G401 (cell line): ENCODE results near the gene ADGRB3. TPM values are rescaled to one million over a fixed set of nuclear protein-coding genes. Genes with fewer than 3 reads are reported as not detected.
"Not testable (repeated sequence)": the region's sequence is repeated elsewhere in the genome, so short reads cannot be mapped to it uniquely, and the experiment has no call there.

Experiments
- DNase-seq: peaks from one replicate; pipeline ENCODE4 v3.0.0-alpha.2; 2015; ENCODE audit warnings: low spot score
- in situ Hi-C: cut with HindIII; loops from 2 replicates; pipeline ENCODE4 v1.10.0; 2016; ENCODE audit warnings: low sequenced_read_pairs, mixed read lengths
- total RNA-seq: library from RNA; depleted of rRNA; stranded (reverse); fragments of >200 nt; shearing (Covaris generic); gene quantifications from 2 replicates; pipeline ENCODE4 v1.2.3, GENCODE V29; 2014

The ADGRB3 gene
- total RNA-seq, 1 experiment from 2014 or later: not detected

GRCh38 chr6:69238067-69238466, 603.0 kb downstream of the ADGRB3 start:
- DNase-seq: no peak

GRCh38 chr6:69246983-69247382, 611.9 kb downstream of the ADGRB3 start:
- in situ Hi-C loops: no loop called here
- DNase-seq: no peak

More at GRCh38 chr6:69238067-69238466, 603.0 kb downstream of the ADGRB3 start:
- in situ Hi-C loops: no loop called here

GRCh38 chr6:69261010-69261409, 625.9 kb downstream of the ADGRB3 start:
- DNase-seq: no peak
- in situ Hi-C loops: no loop called here

- in situ Hi-C loops: no loop called here
- DNase-seq: no peak
These were observed 628.2 kb downstream of the ADGRB3 start for GRCh38 chr6:69263297-69263696.

- no peak for DNase-seq
- in situ Hi-C loops: no loop called here
These were observed 630.0 kb downstream of the ADGRB3 start for GRCh38 chr6:69265090-69265489.

- no peak for DNase-seq
- in situ Hi-C loops: no loop called here
These were observed 630.6 kb downstream of the ADGRB3 start for GRCh38 chr6:69265706-69266105.

- in situ Hi-C loops: no loop called here
These were observed 641.1 kb downstream of the ADGRB3 start for GRCh38 chr6:69276204-69276603.

GRCh38 chr6:69279805-69280204, 644.7 kb downstream of the ADGRB3 start:
- DNase-seq: peak; percentile 86
- in situ Hi-C loops: no loop called here

More at GRCh38 chr6:69276204-69276603, 641.1 kb downstream of the ADGRB3 start:
- DNase-seq: no peak

- no peak for DNase-seq
- in situ Hi-C loops: no loop called here
These were observed 645.8 kb downstream of the ADGRB3 start for GRCh38 chr6:69280858-69281257.

- in situ Hi-C loops: no loop called here
- no peak for DNase-seq
These were observed 649.2 kb downstream of the ADGRB3 start for GRCh38 chr6:69284176-69284730.

GRCh38 chr6:69285054-69285453, 650.0 kb downstream of the ADGRB3 start:
- in situ Hi-C loops: no loop called here
- DNase-seq: no peak

- peak; percentile 83 for DNase-seq
- in situ Hi-C loops: no loop called here
These were observed 651.2 kb downstream of the ADGRB3 start for GRCh38 chr6:69286331-69286730.

GRCh38 chr6:69288198-69288597, 653.1 kb downstream of the ADGRB3 start:
- DNase-seq, in situ Hi-C loops: not testable (repeated sequence)

GRCh38 chr6:69289689-69290495, 654.8 kb downstream of the ADGRB3 start:
- peak; percentile 38 for DNase-seq
- in situ Hi-C loops: no loop called here

- no peak for DNase-seq
- in situ Hi-C loops: no loop called here
These were observed 658.4 kb downstream of the ADGRB3 start for GRCh38 chr6:69293471-69293870.

GRCh38 chr6:69294407-69294806, 659.3 kb downstream of the ADGRB3 start:
- in situ Hi-C loops: no loop called here
- DNase-seq: peak; percentile 78

- in situ Hi-C loops: no loop called here
These were observed 659.8 kb downstream of the ADGRB3 start for GRCh38 chr6:69294862-69295261.

GRCh38 chr6:69303382-69303781, 668.3 kb downstream of the ADGRB3 start:
- in situ Hi-C loops: no loop called here
- DNase-seq: no peak

More at GRCh38 chr6:69294862-69295261, 659.8 kb downstream of the ADGRB3 start:
- peak; percentile 84 for DNase-seq

- in situ Hi-C loops: no loop called here
- no peak for DNase-seq
These were observed 670.4 kb downstream of the ADGRB3 start for GRCh38 chr6:69305456-69305855.

- in situ Hi-C loops: no loop called here
- DNase-seq: no peak
These were observed 673.5 kb downstream of the ADGRB3 start for GRCh38 chr6:69308584-69308983.

GRCh38 chr6:69311888-69312287, 676.8 kb downstream of the ADGRB3 start:
- DNase-seq: no peak

More at GRCh38 chr6:69311888-69312287, 676.8 kb downstream of the ADGRB3 start:
- in situ Hi-C loops: no loop called here
